22Rv1 (cell line): ENCODE results near the gene PGBD1.
"Not testable (repeated sequence)": the region's sequence is repeated elsewhere in the genome, so short reads cannot be mapped to it uniquely, and the experiment has no call there.

Source experiments
- H3K27ac ChIP-seq: fragments of 450-650 bp; 2 replicates; pipeline ENCODE4 v1.5.1; 2017
- ZFX ChIP-seq: fragments of 450-650 bp; IDR thresholded peaks from 2 replicates; pipeline ENCODE4 v1.6.1; 2017; ENCODE audit warnings: antibody characterized with exemption, borderline replicate concordance
- TF ChIP-seq, protein P1 (sequence below): fragments of 450-650 bp; IDR thresholded peaks from 2 replicates; pipeline ENCODE4 v1.5.1; 2017; ENCODE audit warnings: mild to moderate bottlenecking

PGBD1 gene

DNA sequence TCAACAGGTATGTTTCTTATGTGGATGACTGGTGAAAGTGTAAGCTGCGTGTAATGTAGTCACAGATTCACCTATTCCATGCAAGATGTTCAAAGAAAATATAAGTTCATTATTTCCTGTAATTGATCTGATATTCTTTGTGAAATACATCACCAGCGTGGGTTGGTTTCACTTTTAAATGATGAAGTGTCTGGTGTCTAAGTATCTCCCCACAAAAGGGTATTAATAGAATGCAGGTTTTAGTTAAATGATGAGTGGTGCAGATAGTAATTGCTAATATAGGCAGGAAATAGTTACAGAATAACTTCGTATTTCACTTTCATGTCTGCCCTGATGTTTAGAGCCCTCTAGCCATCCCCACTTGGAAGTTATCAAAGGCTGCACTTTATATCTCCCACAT lies 22.2 kb downstream of the PGBD1 start:
- H3K27ac ChIP-seq, result no peak overlapping the region
- TF ChIP-seq, protein P1, sequence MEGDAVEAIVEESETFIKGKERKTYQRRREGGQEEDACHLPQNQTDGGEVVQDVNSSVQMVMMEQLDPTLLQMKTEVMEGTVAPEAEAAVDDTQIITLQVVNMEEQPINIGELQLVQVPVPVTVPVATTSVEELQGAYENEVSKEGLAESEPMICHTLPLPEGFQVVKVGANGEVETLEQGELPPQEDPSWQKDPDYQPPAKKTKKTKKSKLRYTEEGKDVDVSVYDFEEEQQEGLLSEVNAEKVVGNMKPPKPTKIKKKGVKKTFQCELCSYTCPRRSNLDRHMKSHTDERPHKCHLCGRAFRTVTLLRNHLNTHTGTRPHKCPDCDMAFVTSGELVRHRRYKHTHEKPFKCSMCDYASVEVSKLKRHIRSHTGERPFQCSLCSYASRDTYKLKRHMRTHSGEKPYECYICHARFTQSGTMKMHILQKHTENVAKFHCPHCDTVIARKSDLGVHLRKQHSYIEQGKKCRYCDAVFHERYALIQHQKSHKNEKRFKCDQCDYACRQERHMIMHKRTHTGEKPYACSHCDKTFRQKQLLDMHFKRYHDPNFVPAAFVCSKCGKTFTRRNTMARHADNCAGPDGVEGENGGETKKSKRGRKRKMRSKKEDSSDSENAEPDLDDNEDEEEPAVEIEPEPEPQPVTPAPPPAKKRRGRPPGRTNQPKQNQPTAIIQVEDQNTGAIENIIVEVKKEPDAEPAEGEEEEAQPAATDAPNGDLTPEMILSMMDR, result no peak
- no peak for TF ChIP-seq ZFX

DNA sequence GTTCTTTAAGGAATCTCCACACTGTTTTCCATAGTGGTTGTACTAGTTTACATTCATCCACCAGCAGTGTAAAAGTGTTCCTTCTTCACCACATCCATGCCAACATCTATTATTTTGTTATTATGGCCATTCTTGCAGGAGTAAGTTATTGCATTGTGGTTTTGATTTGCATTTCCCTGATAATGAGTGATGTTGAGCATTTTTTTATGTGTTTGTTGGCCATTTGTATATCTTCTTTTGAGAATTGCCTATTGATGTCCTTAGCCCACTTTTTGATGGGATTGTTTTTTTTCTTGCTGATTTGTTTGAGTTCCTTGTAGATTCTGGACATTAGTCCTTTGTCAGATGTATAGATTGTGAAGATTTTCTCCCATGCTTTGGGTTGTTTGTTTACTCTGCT lies 25.0 kb downstream of the PGBD1 start:
- H3K27ac ChIP-seq, result not testable (repeated sequence)

DNA sequence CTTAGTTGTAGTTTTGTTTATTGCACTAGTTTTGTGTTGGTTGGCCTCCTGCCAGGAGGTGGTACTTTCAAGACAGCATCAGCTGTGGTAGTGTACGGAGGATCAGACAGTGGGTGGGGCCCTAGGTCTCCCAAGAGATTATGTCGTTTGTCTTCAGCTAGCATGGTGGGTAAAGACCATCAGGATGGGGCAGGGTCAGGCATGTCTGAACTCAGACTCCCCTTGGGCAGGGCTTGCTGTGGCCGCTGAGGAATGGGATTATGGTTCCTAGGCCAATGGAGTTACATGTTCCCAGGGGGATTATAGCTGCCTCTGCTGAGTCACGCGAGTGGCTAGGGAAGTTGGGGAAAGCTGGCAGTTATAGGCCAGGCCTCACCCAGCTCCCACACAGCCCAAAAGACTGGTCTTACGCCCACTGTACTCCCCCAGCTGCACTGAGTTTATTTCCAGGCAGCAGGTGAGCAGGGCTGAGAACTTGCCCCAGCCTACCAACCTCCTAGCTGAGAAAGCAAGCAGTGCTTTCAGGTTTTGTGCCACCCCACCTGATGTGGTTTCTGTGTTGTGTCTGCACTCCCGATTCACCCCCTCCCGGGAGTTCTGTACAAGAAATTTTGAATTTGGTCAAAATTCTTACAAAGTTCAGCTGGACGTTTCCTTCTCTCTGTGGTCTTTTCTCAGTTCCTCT lies 29.9 kb downstream of the PGBD1 start:
- no peak overlapping the region for H3K27ac ChIP-seq
- TF ChIP-seq, protein P1, result no peak
- no peak for TF ChIP-seq ZFX

DNA sequence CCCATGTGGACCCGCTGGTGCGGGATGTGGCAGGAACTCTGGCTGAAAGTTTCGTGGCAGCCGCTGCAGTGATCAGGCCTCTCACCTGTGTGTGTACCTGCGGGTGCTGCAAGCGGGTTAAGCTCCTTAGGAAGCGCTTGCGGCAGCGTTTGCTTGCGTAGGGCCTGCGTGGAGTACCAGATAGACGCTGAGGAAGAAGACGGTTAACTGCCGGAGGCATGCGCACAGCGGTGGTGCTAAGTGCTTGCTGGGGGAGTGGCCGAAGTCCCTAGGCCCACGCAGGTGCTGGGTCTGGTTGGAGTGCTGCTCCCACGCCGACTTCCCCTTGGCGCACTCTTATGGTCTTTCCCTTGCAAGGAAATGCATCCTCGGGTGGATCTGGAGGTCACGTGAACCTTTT lies 31.6 kb downstream of the PGBD1 start:
- no peak overlapping the region for H3K27ac ChIP-seq
- TF ChIP-seq ZFX, result no peak
- TF ChIP-seq, protein P1, result no peak

DNA sequence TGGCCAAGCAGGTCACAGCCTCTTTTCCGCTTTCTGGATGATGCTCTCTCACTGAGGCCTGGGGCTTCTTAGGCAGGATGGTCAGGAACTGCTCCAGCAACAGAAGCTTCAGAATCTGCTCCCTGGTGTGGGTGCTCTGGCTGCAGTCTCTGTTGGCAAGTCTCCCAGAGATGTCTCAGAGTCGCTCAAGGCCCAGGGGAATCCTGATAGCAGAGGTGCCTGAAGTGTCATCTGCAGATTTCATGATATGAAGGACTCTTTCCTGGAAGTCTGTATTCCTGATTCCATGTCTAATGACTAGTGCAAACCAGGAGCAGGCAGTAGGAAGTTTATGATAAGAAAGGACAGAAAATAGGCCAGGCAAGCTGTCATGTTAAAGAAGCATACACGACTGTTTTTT lies 34.3 kb downstream of the PGBD1 start:
- TF ChIP-seq, protein P1, result no peak
- TF ChIP-seq ZFX, result no peak
- H3K27ac ChIP-seq, result no peak overlapping the region

DNA sequence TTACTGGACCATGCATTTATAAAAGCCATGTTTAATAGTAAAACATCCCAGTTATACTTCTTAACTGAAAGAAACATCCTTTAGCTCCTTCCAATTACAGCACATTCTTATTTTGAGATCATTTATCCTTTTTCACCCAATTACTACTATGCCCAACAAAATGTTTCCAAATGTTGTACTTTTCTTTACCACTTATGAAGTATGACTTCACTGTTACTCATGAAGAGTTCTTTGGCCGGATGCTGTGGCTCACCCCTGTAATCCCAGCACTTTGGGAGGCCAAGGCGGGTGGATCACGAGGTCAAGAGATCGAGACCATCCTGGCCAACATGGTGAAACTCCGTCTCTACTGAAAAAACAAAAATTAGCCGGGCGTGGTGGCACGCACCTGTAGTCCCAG lies 36.5 kb downstream of the PGBD1 start:
- not testable (repeated sequence) for H3K27ac ChIP-seq

DNA sequence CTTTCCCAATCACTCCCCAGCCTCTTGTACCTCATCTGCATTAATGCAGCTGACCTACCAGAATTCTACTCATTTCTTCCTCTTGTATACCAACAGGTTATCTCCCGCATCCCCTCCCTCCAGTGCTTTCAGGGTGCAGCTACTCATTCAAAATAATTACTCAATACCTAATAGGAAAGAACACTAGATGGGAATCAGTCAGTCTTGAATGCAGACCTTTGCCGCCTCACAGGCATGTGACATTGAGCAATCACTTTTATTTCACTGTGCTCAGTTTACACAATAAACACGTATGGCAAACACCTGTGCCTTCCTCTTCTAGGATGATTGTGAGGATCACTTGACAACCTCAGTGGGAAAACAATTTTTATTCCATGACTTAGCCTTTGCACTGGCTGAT lies 41.3 kb downstream of the PGBD1 start:
- TF ChIP-seq, protein P1, result no peak
- no peak for TF ChIP-seq ZFX
- peak overlapping the region; percentile 73 for H3K27ac ChIP-seq

DNA sequence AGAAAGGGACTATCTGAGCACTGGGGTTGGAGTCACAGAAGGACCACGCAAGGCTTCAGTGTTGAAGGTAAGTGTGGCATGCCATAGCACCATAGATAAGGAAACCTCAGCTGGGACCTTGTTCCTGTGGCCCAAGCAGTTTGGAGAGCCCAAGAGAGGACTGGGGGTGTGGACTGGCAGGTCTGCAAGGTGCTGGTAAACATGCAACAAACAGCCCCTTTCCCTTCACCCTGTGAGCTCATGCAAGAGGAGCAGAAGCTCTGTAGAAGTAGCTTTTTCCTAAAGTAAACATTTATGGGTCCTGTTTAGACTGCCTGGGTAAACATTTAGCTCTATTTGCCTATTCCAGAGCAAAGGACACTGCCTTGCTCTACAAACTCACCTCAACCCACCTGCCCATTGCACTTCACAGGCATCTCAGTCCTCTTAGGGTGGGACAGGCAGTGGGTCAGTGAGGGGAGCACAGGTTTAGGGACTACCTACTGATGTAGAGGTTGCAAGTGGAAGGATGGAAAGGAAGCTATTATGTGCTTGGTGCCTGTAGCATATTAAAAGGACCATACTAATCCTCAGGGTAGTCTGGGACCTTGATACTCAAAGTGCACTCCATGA lies 42.5 kb downstream of the PGBD1 start:
- TF ChIP-seq, protein P1, result no peak
- no peak for TF ChIP-seq ZFX
- peak overlapping the region; percentile 73 for H3K27ac ChIP-seq
